ENCODE results near the gene BSDC1. TPM values are rescaled to one million over a fixed set of nuclear protein-coding genes. Genes with fewer than 3 reads are reported as not detected.

The BSDC1 gene
- total RNA-seq, 1 donor from 2014 or later: 56.6 TPM

GRCh38 chr1:32341186-32341757, 53.0 kb downstream of the BSDC1 start:
- no peaks in the 10 kb centered on the region for H3K36me3 Mint-ChIP-seq (ENCODE audit: low read depth)
- peaks cover 4% of the 10 kb centered on the region for H3K4me1 Mint-ChIP-seq (ENCODE audit: low read depth)

GRCh38 chr1:32339363-32339978, 54.8 kb downstream of the BSDC1 start:
- Mint-ChIP-seq H3K9me3 (ENCODE audit: low read depth) (no peaks in the 10 kb centered on the region), H3K4me1 (ENCODE audit: low read depth) (peaks cover 10% of the 10 kb centered on the region), H3K27ac (ENCODE audit: unreplicated experiment) (no peak overlapping the region), H3K4me3 (ENCODE audit: unreplicated experiment) (no peak overlapping the region), H3K36me3 (ENCODE audit: low read depth) (no peaks in the 10 kb centered on the region), H3K27me3 (ENCODE audit: low read depth) (no peaks in the 10 kb centered on the region)
- no peak for TF ChIP-seq CTCF (IDR thresholded peaks at IDR 0.05)
- no peak for DNase-seq (ENCODE audit: low spot score)

More at GRCh38 chr1:32341186-32341757, 53.0 kb downstream of the BSDC1 start:
- H3K9me3 Mint-ChIP-seq (ENCODE audit: low read depth): no peaks in the 10 kb centered on the region
- no peak for DNase-seq (ENCODE audit: low spot score)
- H3K27me3 Mint-ChIP-seq (ENCODE audit: low read depth): no peaks in the 10 kb centered on the region
- H3K4me3 Mint-ChIP-seq (ENCODE audit: unreplicated experiment): no peak overlapping the region
- no peak overlapping the region for H3K27ac Mint-ChIP-seq (ENCODE audit: unreplicated experiment)
- no peak for TF ChIP-seq CTCF (IDR thresholded peaks at IDR 0.05)

GRCh38 chr1:32338637-32339145, 55.5 kb downstream of the BSDC1 start:
- Mint-ChIP-seq H3K27ac (ENCODE audit: unreplicated experiment) (no peak overlapping the region), H3K4me3 (ENCODE audit: unreplicated experiment) (no peak overlapping the region), H3K27me3 (ENCODE audit: low read depth) (no peaks in the 10 kb centered on the region), H3K4me1 (ENCODE audit: low read depth) (peaks cover 17% of the 10 kb centered on the region), H3K36me3 (ENCODE audit: low read depth) (peaks cover 3% of the 10 kb centered on the region), H3K9me3 (ENCODE audit: low read depth) (no peaks in the 10 kb centered on the region)
- no peak for DNase-seq (ENCODE audit: low spot score)
- no peak for TF ChIP-seq CTCF (IDR thresholded peaks at IDR 0.05)

GRCh38 chr1:32337855-32338636, 56.2 kb downstream of the BSDC1 start:
- TF ChIP-seq CTCF (IDR thresholded peaks at IDR 0.05): no peak
- Mint-ChIP-seq H3K4me1 (ENCODE audit: low read depth) (peaks cover 21% of the 10 kb centered on the region), H3K9me3 (ENCODE audit: low read depth) (no peaks in the 10 kb centered on the region), H3K4me3 (ENCODE audit: unreplicated experiment) (no peak overlapping the region), H3K27me3 (ENCODE audit: low read depth) (no peaks in the 10 kb centered on the region), H3K36me3 (ENCODE audit: low read depth) (peaks cover 5% of the 10 kb centered on the region), H3K27ac (ENCODE audit: unreplicated experiment) (no peak overlapping the region)
- no peak for DNase-seq (ENCODE audit: low spot score)

- H3K27ac Mint-ChIP-seq (ENCODE audit: unreplicated experiment): no peak overlapping the region
- peaks cover 23% of the 10 kb centered on the region for H3K4me1 Mint-ChIP-seq (ENCODE audit: low read depth)
- no peaks in the 10 kb centered on the region for H3K27me3 Mint-ChIP-seq (ENCODE audit: low read depth)
- no peak for TF ChIP-seq CTCF (IDR thresholded peaks at IDR 0.05)
- H3K9me3 Mint-ChIP-seq (ENCODE audit: low read depth): no peaks in the 10 kb centered on the region
- no peak overlapping the region for H3K4me3 Mint-ChIP-seq (ENCODE audit: unreplicated experiment)
- no peak for DNase-seq (ENCODE audit: low spot score)
- H3K36me3 Mint-ChIP-seq (ENCODE audit: low read depth): peaks cover 5% of the 10 kb centered on the region
Measured at GRCh38 chr1:32336963-32337675, 57.1 kb downstream of the BSDC1 start.
